ENCODE measurements around the gene ITCH. TPM values are rescaled to one million over a fixed set of nuclear protein-coding genes. Genes with fewer than 3 reads are reported as not detected.

Gene ITCH
- total RNA-seq, 1 donor from 2014 or later = 30.9 TPM

- peaks cover 46% of the 10 kb centered on the region for H3K4me1 ChIP-seq
- DNase-seq (ENCODE audit: extremely low spot score in 2 of 2) = no peak
- no peak overlapping the region for H3K4me3 ChIP-seq
- H3K27ac ChIP-seq = no peak overlapping the region
- intact Hi-C loops (cut with DNase I) = no loop called here
- H3K27me3 ChIP-seq = no peaks in the 10 kb centered on the region
- peaks cover 0 to 22% of the 10 kb centered on the region in 2 donors for H3K36me3 ChIP-seq
- no peak for TF ChIP-seq POLR2AphosphoS5 (IDR thresholded peaks at IDR 0.05; ENCODE audit: insufficient read depth in 1 of 2, low read depth in 1 of 2)
- TF ChIP-seq POLR2A (IDR thresholded peaks at IDR 0.05) = no peak
- TF ChIP-seq CTCF (IDR thresholded peaks at IDR 0.05) = no peak
- no peaks in the 10 kb centered on the region for H3K9me3 ChIP-seq
These were observed 6.2 kb downstream of the ITCH start for GRCh38 chr20:34369265-34369664.

- Histone ChIP-seq H3K4me3 (no peak overlapping the region), H3K27ac (no peak overlapping the region), H3K4me1 (peaks cover 38% of the 10 kb centered on the region), H3K9me3 (no peaks in the 10 kb centered on the region), H3K36me3 (peaks cover 0 to 22% of the 10 kb centered on the region in 2 donors), H3K27me3 (no peaks in the 10 kb centered on the region)
- intact Hi-C loops (cut with DNase I) = no loop called here
- no peak for TF ChIP-seq POLR2AphosphoS5 (IDR thresholded peaks at IDR 0.05; ENCODE audit: insufficient read depth in 1 of 2, low read depth in 1 of 2)
- TF ChIP-seq CTCF (IDR thresholded peaks at IDR 0.05) = no peak
- no peak for TF ChIP-seq POLR2A (IDR thresholded peaks at IDR 0.05)
- no peak for DNase-seq (ENCODE audit: extremely low spot score in 2 of 2)
These were observed 7.0 kb downstream of the ITCH start for GRCh38 chr20:34370062-34370461.

- H3K4me3 ChIP-seq = no peak overlapping the region
- intact Hi-C loops (cut with DNase I) = no loop called here
- no peaks in the 10 kb centered on the region for H3K9me3 ChIP-seq
- no peak overlapping the region for H3K27ac ChIP-seq
- peaks cover 0 to 22% of the 10 kb centered on the region in 2 donors for H3K36me3 ChIP-seq
- no peaks in the 10 kb centered on the region for H3K27me3 ChIP-seq
- no peak for TF ChIP-seq POLR2A (IDR thresholded peaks at IDR 0.05)
- no peak for DNase-seq (ENCODE audit: extremely low spot score in 2 of 2)
- H3K4me1 ChIP-seq = peaks cover 20% of the 10 kb centered on the region
These were observed 10.4 kb downstream of the ITCH start for GRCh38 chr20:34373445-34373844.

- Histone ChIP-seq H3K36me3 (peaks cover 0 to 21% of the 10 kb centered on the region in 2 donors), H3K4me3 (no peak overlapping the region), H3K27ac (no peak overlapping the region), H3K27me3 (no peaks in the 10 kb centered on the region), H3K4me1 (peaks cover 15% of the 10 kb centered on the region), H3K9me3 (no peaks in the 10 kb centered on the region)
- TF ChIP-seq POLR2AphosphoS5 (IDR thresholded peaks at IDR 0.05; ENCODE audit: insufficient read depth in 1 of 2, low read depth in 1 of 2) (no peak), POLR2A (IDR thresholded peaks at IDR 0.05) (no peak), CTCF (IDR thresholded peaks at IDR 0.05) (no peak)
- intact Hi-C loops (cut with DNase I) = no loop called here
- no peak for DNase-seq (ENCODE audit: extremely low spot score in 2 of 2)
These were observed 11.2 kb downstream of the ITCH start for GRCh38 chr20:34374209-34374760.

GRCh38 chr20:34375977-34376430 lies 12.9 kb downstream of the ITCH start:
- H3K4me3 ChIP-seq = no peak overlapping the region
- peaks cover 15% of the 10 kb centered on the region for H3K4me1 ChIP-seq
- intact Hi-C loops (cut with DNase I) = no loop called here
- TF ChIP-seq CTCF (IDR thresholded peaks at IDR 0.05) = no peak
- no peak for TF ChIP-seq POLR2AphosphoS5 (IDR thresholded peaks at IDR 0.05; ENCODE audit: insufficient read depth in 1 of 2, low read depth in 1 of 2)
- no peak for TF ChIP-seq POLR2A (IDR thresholded peaks at IDR 0.05)
- no peaks in the 10 kb centered on the region for H3K27me3 ChIP-seq
- no peak for DNase-seq (ENCODE audit: extremely low spot score in 2 of 2)
- H3K36me3 ChIP-seq = peaks cover 0 to 8% of the 10 kb centered on the region in 2 donors
- no peak overlapping the region for H3K27ac ChIP-seq
- H3K9me3 ChIP-seq = no peaks in the 10 kb centered on the region
